SU-DHL-6 (cell line): ENCODE results near the gene ANKRD30B.
"Not testable (repeated sequence)": the region's sequence is repeated elsewhere in the genome, so short reads cannot be mapped to it uniquely, and the experiment has no call there.

Experiments used
- H2AFZ ChIP-seq: fragments of 200-600 bp; sonication (generic); 2 replicates; pipeline ENCODE4 v1.6.1; 2014; ENCODE audit warnings: low read depth, mild to moderate bottlenecking, moderate library complexity, mixed read lengths, antibody characterized with exemption, low read length; ENCODE audit not compliant: severe bottlenecking
- H3F3A ChIP-seq: fragments of 200-600 bp; shearing (Covaris generic); 2 replicates; pipeline ENCODE4 v1.6.0; 2016; ENCODE audit warnings: antibody characterized with exemption, mild to moderate bottlenecking; ENCODE audit not compliant: insufficient read depth
- H3K27ac ChIP-seq: fragments of 200-600 bp; sonication (generic); 2 replicates; pipeline ENCODE4 v1.5.1; 2016; ENCODE audit warnings: low read depth, mild to moderate bottlenecking, low read length, moderate library complexity, mixed read lengths
- H3K27me3 ChIP-seq: fragments of 200-600 bp; sonication (generic), shearing (Covaris generic); 2 replicates; pipeline ENCODE4 v1.6.0; 2014; ENCODE audit warnings: mild to moderate bottlenecking, low read length
- H3K36me3 ChIP-seq: fragments of 200-600 bp; sonication (generic); 2 replicates; pipeline ENCODE4 v1.6.1; 2014; ENCODE audit warnings: mild to moderate bottlenecking, low read length, mixed read lengths
- H3K4me2 ChIP-seq: fragments of 300-600, 200-600 bp; shearing (Covaris generic), sonication (generic); 2 replicates; pipeline ENCODE4 v1.6.0; 2014; ENCODE audit warnings: low read length, low read depth, mild to moderate bottlenecking; ENCODE audit not compliant: poor library complexity, severe bottlenecking
- H3K4me3 ChIP-seq: fragments of 200-600 bp; sonication (generic); 2 replicates; pipeline ENCODE4 v1.5.1; 2014; ENCODE audit warnings: antibody characterized with exemption, low read length, mild to moderate bottlenecking, mixed read lengths; ENCODE audit not compliant: insufficient read depth, poor library complexity, severe bottlenecking
- H3K79me2 ChIP-seq: fragments of 200-600 bp; sonication (generic); 2 replicates; pipeline ENCODE4 v1.6.1; 2014; ENCODE audit warnings: mild to moderate bottlenecking, low read length, moderate library complexity; ENCODE audit not compliant: insufficient read depth
- H3K9ac ChIP-seq: fragments of 200-600 bp; sonication (generic); 2 replicates; pipeline ENCODE4 v1.7.0; 2014; ENCODE audit warnings: mild to moderate bottlenecking, low read length
- H3K9me2 ChIP-seq: fragments of 200-600 bp; sonication (generic); replicated peaks from 2 replicates; pipeline ENCODE4 v1.6.1; 2014; ENCODE audit warnings: low read length; ENCODE audit not compliant: insufficient read depth
- H3K9me3 ChIP-seq: fragments of 200-600 bp; sonication (generic); 2 replicates; pipeline ENCODE4 v1.6.1; 2014; ENCODE audit warnings: low read length, mixed read lengths; ENCODE audit not compliant: insufficient read depth
- H4K20me1 ChIP-seq: fragments of 200-600 bp; sonication (generic); 2 replicates; pipeline ENCODE4 v1.6.1; 2014; ENCODE audit warnings: low read depth, mild to moderate bottlenecking, antibody characterized with exemption, low read length, moderate library complexity, mixed read lengths
- CTCF ChIP-seq: fragments of 200-600 bp; sonication (generic); IDR thresholded peaks from one replicate; pipeline ENCODE4 v1.5.1; 2017; ENCODE audit warnings: antibody characterized with exemption, mild to moderate bottlenecking, low read length, moderate library complexity; ENCODE audit not compliant: insufficient read depth, poor library complexity, severe bottlenecking
- EZH2phosphoT487 ChIP-seq: fragments of 200-600 bp; sonication (generic), shearing (Covaris generic); conservative IDR thresholded peaks from 2 replicates; pipeline ENCODE4 v1.6.1; 2018; ENCODE audit warnings: mild to moderate bottlenecking, antibody characterized with exemption, low read length, moderate library complexity, mixed read lengths

Gene ANKRD30B

GRCh38 chr18:14868825-14869224 is 120.9 kb downstream of the ANKRD30B start:
- H3K79me2 ChIP-seq, H3K27ac ChIP-seq, H3K4me3 ChIP-seq, H3K36me3 ChIP-seq, H3F3A ChIP-seq, H3K9me3 ChIP-seq, H3K9me2 ChIP-seq, H3K27me3 ChIP-seq, H3K9ac ChIP-seq, H4K20me1 ChIP-seq, H3K4me2 ChIP-seq, H2AFZ ChIP-seq: not testable (repeated sequence)

GRCh38 chr18:14878826-14879225 is 130.9 kb downstream of the ANKRD30B start:
- not testable (repeated sequence) for H3K4me3 ChIP-seq

GRCh38 chr18:14900435-14900834 is 152.5 kb downstream of the ANKRD30B start:
- TF ChIP-seq CTCF (no peak), EZH2phosphoT487 (no peak)
- Histone ChIP-seq H3K36me3 (no peaks in the 10 kb centered on the region), H4K20me1 (no peaks in the 10 kb centered on the region), H3K27ac (no peak overlapping the region), H3K27me3 (no peaks in the 10 kb centered on the region), H3K9ac (no peak overlapping the region), H3K4me2 (no peak overlapping the region), H3K9me2 (no peaks in the 10 kb centered on the region), H3K4me3 (no peak overlapping the region), H3K79me2 (no peaks in the 10 kb centered on the region), H3F3A (no peaks in the 10 kb centered on the region), H2AFZ (no peak overlapping the region), H3K9me3 (no peaks in the 10 kb centered on the region)

More at GRCh38 chr18:14878826-14879225, 130.9 kb downstream of the ANKRD30B start:
- not testable (repeated sequence) for H2AFZ ChIP-seq, H3K27ac ChIP-seq, H4K20me1 ChIP-seq, H3K27me3 ChIP-seq, H3K9ac ChIP-seq, H3F3A ChIP-seq, H3K79me2 ChIP-seq, H3K9me3 ChIP-seq, H3K9me2 ChIP-seq, H3K36me3 ChIP-seq, H3K4me2 ChIP-seq
